SU-DHL-6 (cell line): ENCODE results near the gene CCDC200.
"Not testable (repeated sequence)": the region's sequence is repeated elsewhere in the genome, so short reads cannot be mapped to it uniquely, and the experiment has no call there.

ENCODE experiments used
- CTCF ChIP-seq: fragments of 200-600 bp; sonication (generic); IDR thresholded peaks from one replicate; pipeline ENCODE4 v1.5.1; 2017; ENCODE audit warnings: antibody characterized with exemption, mild to moderate bottlenecking, low read length, moderate library complexity; ENCODE audit not compliant: insufficient read depth, poor library complexity, severe bottlenecking
- EZH2phosphoT487 ChIP-seq: fragments of 200-600 bp; sonication (generic), shearing (Covaris generic); conservative IDR thresholded peaks from 2 replicates; pipeline ENCODE4 v1.6.1; 2018; ENCODE audit warnings: mild to moderate bottlenecking, antibody characterized with exemption, low read length, moderate library complexity, mixed read lengths

- TF ChIP-seq CTCF, EZH2phosphoT487: not testable (repeated sequence)
Measured at GRCh38 chr17:43186656-43187055, 41.8 kb downstream of the CCDC200 start.
